Endothelial cell of umbilical vein (primary cell): ENCODE results near the gene RFFL. TPM values are rescaled to one million over a fixed set of nuclear protein-coding genes. Genes with fewer than 3 reads are reported as not detected.
"Not testable (repeated sequence)": the region's sequence is repeated elsewhere in the genome, so short reads cannot be mapped to it uniquely, and the experiment has no call there.

Experiments
- BruUV-seq: library from RNA; stranded (reverse); fragments of 400-500 nt; replicated peaks from 2 replicates; lab custom pipeline; 2021; lab: Mats Ljungman, UMichigan
- CTCF ChIA-PET: fragments of 300-600, 350-600 bp; sonication (Branson Sonifier 250); formaldehyde crosslinking; loops from one replicate; lab custom pipeline; 2021; ENCODE audit warnings: antibody characterized with exemption, inconsistent platforms; lab: Charles Lee
- POLR2A ChIA-PET: fragments of 300-600, 350-600 bp; sonication (Branson Sonifier 250); formaldehyde crosslinking; loops from one replicate; lab custom pipeline; 2021; ENCODE audit warnings: antibody characterized with exemption, inconsistent platforms; lab: Charles Lee
- DNase-seq: peaks from one replicate; pipeline ENCODE4 v3.0.0-alpha.2; 2011; ENCODE audit warnings: low read depth, low spot score
- FAIRE-seq: peaks from 2 replicates; lab custom pipeline; 2011; peaks lifted over from hg19 to GRCh38; lab: Jason Lieb, UNC
- H2AFZ ChIP-seq: 2 replicates; pipeline ENCODE4 v1.6.0; 2012; ENCODE audit warnings: low read depth, low read length, control low read depth, inconsistent platforms
- H3K27ac ChIP-seq: 2 replicates; pipeline ENCODE4 v1.5.1; 2011; ENCODE audit warnings: low read depth, mild to moderate bottlenecking, control low read depth, low read length, moderate library complexity; ENCODE audit not compliant: insufficient read depth
- H3K27me3 ChIP-seq, 2 experiments: 2 replicates each; pipeline versions ENCODE4 v1.6.0 to v1.6.1; 2011; ENCODE audit warnings: low read length in 2 of 2, mixed read lengths in 1 of 2; ENCODE audit not compliant: control insufficient read depth in 2 of 2, insufficient read depth in 2 of 2
- H3K36me3 ChIP-seq, 2 experiments: 2 replicates in 1 of 2; 3 replicates in 1 of 2; pipeline ENCODE4 v1.5.1; 2011; ENCODE audit warnings: low read length in 2 of 2, mild to moderate bottlenecking in 1 of 2, moderate library complexity in 1 of 2; ENCODE audit not compliant: control insufficient read depth in 2 of 2, insufficient read depth in 2 of 2; ENCODE audit errors: extremely low read depth in 1 of 2
- H3K4me1 ChIP-seq: 3 replicates; pipeline ENCODE4 v1.5.1; 2011; ENCODE audit warnings: mild to moderate bottlenecking, low read length; ENCODE audit not compliant: control insufficient read depth, insufficient read depth; ENCODE audit errors: extremely low read depth
- H3K4me2 ChIP-seq: 2 replicates; pipeline ENCODE4 v1.6.1; 2011; ENCODE audit warnings: low read length, control low read depth, mixed read lengths; ENCODE audit not compliant: insufficient read depth
- H3K4me3 ChIP-seq, 3 experiments: fragments of 200-600 bp in 1 of 3; sonication (generic), shearing (Covaris generic) in 1 of 3; replicated peaks in 1 of 3; 2 replicates each; pipeline ENCODE4 v1.5.1; 2011 to 2016; ENCODE audit warnings: control low read depth in 3 of 3, low read length in 3 of 3, mild to moderate bottlenecking in 2 of 3, inconsistent platforms in 1 of 3, low read depth in 1 of 3, moderate library complexity in 1 of 3; ENCODE audit not compliant: insufficient read depth in 1 of 3
- H3K79me2 ChIP-seq: 2 replicates; pipeline ENCODE4 v1.6.0; 2012; ENCODE audit warnings: low read length, inconsistent platforms; ENCODE audit not compliant: control insufficient read depth, insufficient read depth
- H3K9ac ChIP-seq: replicated peaks from 2 replicates; pipeline ENCODE3; 2011; ENCODE audit warnings: low read length, control low read depth; ENCODE audit not compliant: insufficient read depth; ENCODE audit errors: extremely low read depth
- H3K9me1 ChIP-seq: replicated peaks from 3 replicates; pipeline ENCODE4 v1.6.0; 2011; ENCODE audit warnings: mild to moderate bottlenecking, low read length; ENCODE audit not compliant: control insufficient read depth, insufficient read depth; ENCODE audit errors: extremely low read depth
- H3K9me3 ChIP-seq: replicated peaks from 2 replicates; pipeline ENCODE4 v1.5.1; 2012; ENCODE audit warnings: low read length, inconsistent platforms; ENCODE audit not compliant: control insufficient read depth, insufficient read depth
- H4K20me1 ChIP-seq: replicated peaks from 2 replicates; pipeline ENCODE3; 2011; ENCODE audit warnings: mild to moderate bottlenecking, low read length; ENCODE audit not compliant: control insufficient read depth, insufficient read depth; ENCODE audit errors: extremely low read depth
- GATA2 ChIP-seq: IDR thresholded peaks from 2 replicates; pipeline ENCODE4 v1.7.0; 2011; ENCODE audit warnings: low read depth, mild to moderate bottlenecking, moderate library complexity, mixed read lengths, low read length; ENCODE audit not compliant: insufficient read length, insufficient read depth
- MYC ChIP-seq: IDR thresholded peaks from one replicate; pipeline ENCODE4 v1.6.1; 2011; ENCODE audit warnings: mild to moderate bottlenecking, low read depth, low read length
- POLR2AphosphoS5 ChIP-seq: IDR thresholded peaks from 2 replicates; pipeline ENCODE4 v1.6.1; 2012; ENCODE audit warnings: low read depth, mild to moderate bottlenecking, control low read depth, low read length, moderate library complexity; ENCODE audit not compliant: insufficient read depth
- dilution Hi-C: fragments of 300-500 bp; cut with MboI; formaldehyde crosslinking; loops from one replicate; pipeline ENCODE4 v1.15.0; 2019; ENCODE audit warnings: low sequenced_read_pairs; ENCODE audit not compliant: extremely low pct_ligation_motif_present
- intact Hi-C: fragments of 100-400 bp; cut with micrococcal nuclease; formaldehyde crosslinking; loops from one replicate; pipeline ENCODE4 v1.10.0; 2022
- polyA plus RNA-seq, 4 experiments: library from polyadenylated mRNA; depleted of rRNA in 3 of 4; stranded (reverse) in 3 of 4; unstranded in 1 of 4; fragments of >200 nt; gene quantifications; 2 replicates each; pipeline versions ENCODE4 v1.2.1 to v1.2.3, GENCODE V29; 2011 to 2012; ENCODE audit warnings: missing spikeins in 1 of 4
- total RNA-seq: library from RNA; stranded (reverse); gene quantifications from 2 replicates; pipeline ENCODE4 v1.2.3, GENCODE V29; 2021

Gene RFFL
- total and polyA plus RNA-seq, 2 donors (not counting 3 experiments of a cell fraction or from before 2014, with no cell fraction given) = 7.0 to 14.1 TPM

GRCh38 chr17:35001549-35001948 lies 62.0 kb downstream of the RFFL start:
- dilution Hi-C loops = no loop called here
- H3K4me2 ChIP-seq = no peak overlapping the region

GRCh38 chr17:35000965-35001364 lies 62.5 kb downstream of the RFFL start:
- H3K27ac ChIP-seq, H2AFZ ChIP-seq, H3K9me1 ChIP-seq, H3K4me1 ChIP-seq, H3K9ac ChIP-seq, BruUV-seq, FAIRE-seq, POLR2A ChIA-PET, H3K27me3 ChIP-seq, H3K4me3 ChIP-seq, H3K4me2 ChIP-seq, H4K20me1 ChIP-seq, intact Hi-C loops, H3K9me3 ChIP-seq, H3K79me2 ChIP-seq, DNase-seq, dilution Hi-C loops: not testable (repeated sequence)
- H3K36me3 ChIP-seq = peaks cover 5 to 12% of the 10 kb centered on the region in 2 experiments
- CTCF ChIA-PET = interaction anchor here (1.0 to 4.8 kb wide), 4 partner anchors 9 to 118 kb away, joined by 3 to 38 read pairs (median 6); partner anchors contain the start of genes RAD51D and RFFL

More at GRCh38 chr17:35001549-35001948, 62.0 kb downstream of the RFFL start:
- ChIA-PET CTCF (interaction anchor here (1.0 to 4.8 kb wide), 2 partner anchors 10 to 117 kb away, joined by 4 to 38 read pairs; partner anchors contain the start of gene RAD51D), POLR2A (interaction anchor here (0.9 kb wide), 1 partner anchor 21 kb away, joined by 3 read pairs; no protein-coding TSS in a partner anchor)
- Histone ChIP-seq H3K9me1 (no peaks in the 10 kb centered on the region), H3K9me3 (no peaks in the 10 kb centered on the region), H3K27me3 (no peaks in the 10 kb centered on the region), H2AFZ (no peak overlapping the region), H3K4me3 (no peak overlapping the region), H4K20me1 (no peaks in the 10 kb centered on the region), H3K9ac (no peak overlapping the region), H3K4me1 (peaks cover 2% of the 10 kb centered on the region), H3K79me2 (no peaks in the 10 kb centered on the region), H3K27ac (no peak overlapping the region), H3K36me3 (peaks cover 9 to 12% of the 10 kb centered on the region in 2 experiments)
- intact Hi-C loops = no loop called here
- FAIRE-seq (peak; percentile 50), DNase-seq (peak; percentile 14)
- TF ChIP-seq MYC = no peak
- no peak for TF ChIP-seq POLR2AphosphoS5
- TF ChIP-seq GATA2 = peak; percentile 37
- no TSS peak for BruUV-seq
